22Rv1 (cell line): Measurements from ENCODE around the gene ATXN1.

ENCODE experiments used
- CTCF ChIP-seq: fragments of 450-650 bp; IDR thresholded peaks from 2 replicates; pipeline ENCODE4 v1.5.1; 2017; ENCODE audit warnings: mild to moderate bottlenecking
- ZFX ChIP-seq: fragments of 450-650 bp; IDR thresholded peaks from 2 replicates; pipeline ENCODE4 v1.6.1; 2017; ENCODE audit warnings: antibody characterized with exemption, borderline replicate concordance

- TF ChIP-seq CTCF (no peak), ZFX (no peak)
These were observed 185.6 kb downstream of the ATXN1 start for GRCh38 chr6:16575655-16576054.
